Endometrial microvascular endothelial cells (primary cell): ENCODE measurements around the gene KNCN. TPM values are rescaled to one million over a fixed set of nuclear protein-coding genes. Genes with fewer than 3 reads are reported as not detected.

Experiments used
- in situ Hi-C: cut with HindIII; loops from 2 replicates; pipeline ENCODE4 v1.10.0; 2017; ENCODE audit warnings: low sequenced_read_pairs, low pct_unique_long_range_greater_than_20kb; ENCODE audit errors: inconsistent ontology term
- total RNA-seq: library from RNA; depleted of rRNA; stranded (reverse); fragments of >200 nt; gene quantifications from one replicate; pipeline ENCODE4 v1.2.3, GENCODE V29; 2015; ENCODE audit errors: inconsistent ontology term

The KNCN gene
- total RNA-seq, 1 donor from 2014 or later, result not detected

DNA sequence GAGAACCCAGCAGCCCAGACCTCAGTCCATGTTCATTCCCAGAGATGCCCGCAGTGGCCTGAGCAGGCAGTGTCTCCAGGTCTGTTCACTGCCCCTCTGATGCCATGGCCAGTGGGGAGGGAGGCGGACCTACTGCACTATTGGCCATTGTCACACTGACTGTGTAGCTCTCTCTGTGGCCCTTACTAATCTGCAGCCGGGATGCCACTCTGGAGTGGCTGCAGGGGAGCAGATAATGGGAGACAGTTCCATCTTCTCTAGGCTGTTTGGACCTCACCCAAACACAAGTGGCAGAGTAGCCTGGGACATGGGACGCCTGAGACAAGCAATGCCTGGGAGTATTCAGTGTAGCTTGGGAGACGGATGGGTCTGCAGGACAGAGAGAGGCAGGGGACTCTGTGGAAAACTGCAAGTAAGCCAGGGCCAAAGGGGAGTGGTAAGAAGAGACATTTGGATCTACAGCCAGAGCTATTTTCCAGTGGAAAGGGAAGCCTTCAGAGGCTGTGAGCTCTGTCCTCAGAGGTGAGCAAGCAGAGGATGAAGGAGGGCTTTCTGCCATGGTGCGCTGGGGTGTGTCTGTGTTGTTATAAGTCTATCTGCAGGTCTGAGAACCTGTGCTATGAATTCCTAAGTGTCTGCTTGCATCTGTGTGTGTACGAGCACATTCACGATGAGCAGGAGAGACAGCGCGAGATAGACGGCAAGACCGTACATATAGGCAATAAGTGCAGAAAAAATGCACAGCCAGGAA is 35.1 kb downstream of the KNCN start:
- in situ Hi-C loops, result no loop called here

DNA sequence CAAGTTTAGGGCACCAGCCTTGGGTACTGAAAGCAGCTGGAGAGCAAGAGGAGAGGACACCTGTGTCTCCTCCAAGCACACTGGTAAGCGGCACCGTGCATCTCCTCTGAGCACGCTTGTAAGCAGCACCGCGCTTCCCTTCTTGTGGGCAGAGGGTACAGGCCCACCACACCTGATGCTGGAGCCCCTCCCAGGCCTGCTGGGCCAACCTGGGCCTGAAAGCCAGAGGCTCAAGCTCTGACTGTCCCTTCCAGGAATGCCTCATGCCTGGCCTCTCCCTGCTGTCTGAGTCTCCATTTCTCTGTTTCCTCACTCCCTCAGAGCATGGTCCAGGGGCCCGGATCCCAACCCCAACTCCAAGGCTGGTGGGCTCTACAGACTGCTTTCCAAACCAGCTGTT is 35.9 kb downstream of the KNCN start:
- in situ Hi-C loops, result no loop called here

DNA sequence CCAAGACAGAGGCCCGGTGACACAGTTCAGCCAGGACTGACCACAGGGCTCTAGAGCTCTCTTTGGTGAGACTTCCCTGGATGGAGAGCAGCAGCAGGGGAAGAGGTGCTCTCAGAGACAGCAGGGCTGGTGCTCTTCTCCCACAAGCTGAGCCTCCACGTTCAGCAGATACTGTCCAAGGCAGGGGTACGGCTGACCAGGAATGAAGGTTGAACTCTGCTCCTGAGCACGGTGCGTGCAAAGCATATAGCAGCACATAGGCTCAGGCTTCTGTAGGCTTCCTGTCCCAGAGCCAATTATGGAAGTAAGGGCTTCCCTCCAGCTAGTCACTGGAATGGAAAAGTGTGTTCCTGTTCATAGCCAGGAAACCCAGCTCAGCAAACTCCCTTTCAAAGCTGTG is 37.9 kb downstream of the KNCN start:
- in situ Hi-C loops, result no loop called here

DNA sequence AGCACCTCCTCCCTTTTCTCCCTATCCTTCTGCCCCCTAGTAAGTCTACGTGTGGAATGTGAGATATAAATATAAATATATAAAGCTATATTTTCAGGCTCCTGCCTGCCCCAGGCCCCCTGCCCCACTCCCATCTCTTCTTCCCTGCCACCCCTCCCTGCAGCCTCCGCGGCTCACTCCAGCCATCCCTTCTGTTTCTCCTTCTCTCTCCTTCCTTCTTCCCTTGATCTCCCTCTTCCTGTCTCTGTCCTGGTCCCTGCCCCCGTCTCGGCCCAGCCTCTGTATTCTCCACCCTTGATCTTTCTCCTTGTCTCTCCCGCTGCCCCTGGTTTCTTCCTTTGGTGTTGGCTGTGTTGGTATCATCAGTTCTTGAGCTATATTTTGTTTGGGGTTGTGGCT is 38.7 kb downstream of the KNCN start:
- in situ Hi-C loops, result no loop called here

DNA sequence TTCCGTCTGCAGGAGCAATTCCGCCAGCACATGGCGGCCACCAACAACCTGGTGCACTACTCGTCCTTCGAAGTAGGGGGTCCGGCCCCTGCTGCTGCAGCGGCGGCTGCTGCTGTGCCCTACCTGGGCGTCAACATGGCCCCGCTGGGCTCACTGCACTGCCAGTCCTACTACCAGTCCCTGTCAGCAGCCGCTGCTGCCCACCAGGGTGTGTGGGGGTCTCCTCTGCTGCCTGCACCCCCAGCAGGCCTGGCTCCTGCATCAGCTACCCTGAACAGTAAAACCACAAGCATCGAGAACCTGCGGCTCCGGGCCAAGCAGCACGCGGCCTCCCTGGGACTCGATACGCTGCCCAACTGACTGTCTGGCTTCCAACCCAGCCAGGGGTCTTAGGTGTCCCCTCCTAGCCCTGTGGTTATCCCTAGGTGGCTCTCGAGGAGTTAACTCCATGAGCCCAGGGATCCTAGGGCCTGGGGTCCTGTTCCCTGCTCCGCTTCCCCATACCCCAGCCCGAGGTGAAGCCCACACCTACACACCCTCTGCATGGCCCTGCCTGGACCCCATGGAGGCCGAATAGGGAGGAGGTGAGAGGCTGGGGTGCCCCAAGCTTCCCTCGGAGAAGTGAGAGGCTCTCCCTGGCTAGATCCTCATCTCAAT is 39.2 kb downstream of the KNCN start:
- in situ Hi-C loops, result no loop called here

DNA sequence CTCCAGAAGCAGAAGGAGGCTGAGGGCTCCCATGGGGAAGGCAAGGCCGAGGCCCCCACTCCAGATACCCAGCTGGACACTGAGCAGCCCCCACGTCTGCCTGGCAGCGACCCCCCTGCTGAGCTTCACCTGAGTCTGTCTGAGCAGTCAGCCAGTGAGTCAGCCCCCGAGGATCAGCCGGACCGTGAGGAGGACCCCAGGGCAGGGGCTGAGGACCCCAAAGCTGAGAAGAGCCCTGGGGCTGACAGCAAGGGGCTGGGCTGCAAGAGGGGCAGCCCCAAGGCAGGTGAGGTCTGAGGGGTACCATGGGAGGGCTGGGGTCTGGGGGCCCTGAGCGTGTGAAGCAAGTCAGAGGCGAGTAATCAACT is 40.5 kb downstream of the KNCN start:
- in situ Hi-C loops, result no loop called here

DNA sequence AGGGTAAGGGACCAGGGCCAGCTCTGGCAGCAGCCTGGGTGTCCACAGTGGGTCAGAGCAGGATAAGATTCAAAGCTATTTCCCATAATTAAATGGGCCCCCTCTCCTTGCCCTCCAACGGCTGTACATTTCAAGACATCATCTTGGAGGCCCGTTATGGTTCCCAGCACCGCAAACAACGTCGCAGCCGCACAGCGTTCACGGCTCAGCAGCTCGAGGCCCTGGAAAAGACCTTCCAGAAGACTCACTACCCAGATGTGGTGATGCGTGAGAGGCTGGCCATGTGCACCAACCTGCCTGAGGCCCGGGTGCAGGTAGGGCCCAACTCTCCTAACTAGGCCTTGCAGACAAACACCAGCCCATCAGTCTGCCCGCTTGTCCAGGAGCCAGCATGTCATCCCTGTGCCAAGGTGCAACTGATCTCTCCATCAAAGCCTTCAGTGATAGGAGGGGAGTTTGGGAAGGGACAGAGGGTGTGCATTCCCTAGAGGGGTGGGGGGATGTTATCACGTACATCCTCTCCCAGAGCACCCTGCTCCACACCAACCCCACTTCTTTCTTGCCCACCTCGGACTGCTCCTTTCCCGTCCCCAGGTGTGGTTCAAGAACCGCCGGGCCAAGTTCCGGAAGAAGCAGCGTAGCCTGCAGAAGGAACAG is 41.0 kb downstream of the KNCN start:
- in situ Hi-C loops, result no loop called here

DNA sequence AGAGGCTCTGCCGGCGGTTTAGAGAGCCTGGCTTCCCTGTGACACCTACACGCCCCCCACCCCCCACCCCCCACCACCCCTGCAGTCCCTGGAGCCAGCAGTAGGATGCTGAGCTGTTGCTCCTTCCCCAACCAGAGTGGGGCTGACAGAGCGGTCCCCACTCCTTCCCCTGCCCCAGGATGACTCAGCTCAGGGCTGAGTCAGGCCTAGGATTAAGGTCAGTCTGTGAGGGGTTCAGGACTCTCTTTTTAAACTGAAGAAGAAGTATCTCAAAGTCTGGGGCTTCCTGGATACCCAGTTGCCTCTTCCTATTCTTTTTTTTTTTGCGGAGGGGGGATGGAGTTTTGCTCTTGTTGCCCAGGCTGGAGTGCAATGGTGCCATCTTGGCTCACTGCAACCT is 42.7 kb downstream of the KNCN start:
- in situ Hi-C loops, result no loop called here

DNA sequence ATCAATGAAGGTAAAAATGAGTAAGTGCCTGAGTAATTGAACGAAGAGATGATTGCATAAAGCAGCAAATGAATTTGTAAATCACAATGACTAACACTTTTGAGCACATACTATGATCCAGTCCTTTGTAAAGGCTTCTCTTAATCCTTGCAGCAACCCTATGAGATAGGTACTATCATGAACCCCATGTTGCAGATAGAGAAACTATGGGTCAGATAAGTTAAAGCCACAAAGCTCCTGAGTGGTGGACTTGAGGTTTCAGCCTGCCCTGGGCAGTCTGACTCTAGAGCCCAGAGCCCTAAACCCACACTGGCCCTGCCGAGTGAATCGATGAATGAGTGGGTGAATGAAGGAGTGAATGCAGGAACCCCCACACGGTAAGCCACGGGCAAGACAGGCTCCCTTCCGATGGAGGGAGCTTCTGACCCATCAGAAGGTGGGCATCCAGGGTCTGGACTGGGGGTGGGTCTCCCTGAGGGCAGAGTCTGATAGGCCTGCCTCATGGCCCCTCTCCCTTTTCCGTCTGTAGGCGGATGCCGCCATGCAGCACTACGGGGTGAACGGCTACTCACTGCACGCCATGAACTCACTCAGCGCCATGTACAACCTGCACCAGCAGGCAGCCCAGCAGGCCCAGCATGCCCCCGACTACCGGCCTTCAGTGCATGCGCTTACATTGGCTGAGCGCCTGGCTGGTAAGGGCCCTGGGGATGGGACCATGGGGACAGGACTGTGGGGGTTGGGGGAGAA is 44.8 kb downstream of the KNCN start:
- in situ Hi-C loops, result no loop called here

DNA sequence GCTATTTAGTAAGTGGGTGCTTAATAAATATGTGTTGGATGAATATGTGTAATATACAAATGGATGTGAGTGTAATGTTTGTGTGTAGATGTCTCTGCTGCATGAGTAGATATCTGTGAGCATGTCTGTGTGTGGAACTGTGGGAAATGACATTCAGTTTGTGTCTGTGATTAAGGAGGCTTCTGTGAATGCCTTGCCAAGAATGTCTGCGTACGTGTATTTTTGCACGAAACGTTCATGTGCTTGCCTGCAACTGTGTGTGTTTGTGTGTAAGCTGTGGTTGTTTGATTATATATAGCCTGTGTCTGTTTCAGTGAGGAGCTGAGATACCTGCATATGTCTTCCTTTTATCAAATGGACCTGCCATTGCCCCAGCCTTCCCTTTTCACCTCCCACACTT is 48.0 kb downstream of the KNCN start:
- in situ Hi-C loops, result no loop called here

DNA sequence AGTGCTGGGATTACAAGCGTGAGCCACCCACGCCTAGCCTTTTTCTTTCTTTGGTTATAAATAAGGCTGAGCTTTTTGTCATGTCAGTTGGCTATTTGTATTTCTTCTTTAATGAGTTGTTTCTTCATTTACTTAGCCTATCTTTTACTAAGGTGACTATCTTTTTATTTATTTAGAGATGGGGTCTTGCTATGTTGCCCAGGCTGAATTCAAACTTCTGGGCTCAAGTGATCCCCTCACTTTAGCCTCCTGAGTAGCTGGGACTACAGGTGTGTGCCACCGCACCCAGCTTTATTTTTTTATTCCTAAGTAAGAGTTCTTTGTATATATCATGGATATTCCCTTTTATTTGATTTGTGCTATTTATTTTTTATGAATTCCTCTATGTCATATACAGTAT is 49.9 kb downstream of the KNCN start:
- in situ Hi-C loops, result no loop called here

DNA sequence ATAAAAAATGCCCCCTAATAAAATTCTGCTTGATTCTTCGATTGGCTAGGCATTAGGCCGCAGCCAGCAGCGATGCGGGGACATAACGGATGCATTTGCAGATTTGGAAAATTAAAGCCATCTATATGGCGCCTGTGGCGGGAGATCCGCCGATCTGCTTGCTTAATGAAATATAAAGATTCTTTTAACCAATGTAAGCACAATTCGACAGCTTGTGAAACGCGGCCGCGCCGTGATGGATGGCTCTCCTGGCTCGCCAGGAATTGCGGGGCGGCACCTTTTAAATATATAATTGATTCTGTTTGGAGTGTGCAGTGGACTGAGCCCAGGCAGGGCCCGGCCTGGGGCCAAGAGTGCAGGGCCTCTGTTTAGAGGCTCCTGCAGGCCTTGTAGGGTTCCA is 53.8 kb downstream of the KNCN start:
- in situ Hi-C loops, result no loop called here

DNA sequence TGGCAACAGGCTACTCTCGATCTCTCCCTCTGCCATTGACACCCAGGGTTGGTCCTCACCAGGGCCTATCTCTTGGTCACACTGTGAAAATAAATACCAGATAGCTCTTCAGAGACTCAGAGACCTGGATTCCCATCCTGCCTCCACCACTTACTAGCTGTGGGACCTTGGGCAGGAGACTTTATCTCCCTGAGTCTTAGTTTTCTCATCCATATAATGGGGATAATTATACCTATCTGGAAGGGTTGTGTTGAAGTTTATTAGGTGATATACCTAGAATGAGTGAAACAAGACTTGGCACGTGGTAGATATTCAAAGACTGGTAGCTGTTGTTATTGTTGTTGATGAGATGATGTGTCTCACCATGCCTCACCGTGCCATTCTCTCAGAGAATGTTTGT is 54.4 kb downstream of the KNCN start:
- in situ Hi-C loops, result no loop called here

DNA sequence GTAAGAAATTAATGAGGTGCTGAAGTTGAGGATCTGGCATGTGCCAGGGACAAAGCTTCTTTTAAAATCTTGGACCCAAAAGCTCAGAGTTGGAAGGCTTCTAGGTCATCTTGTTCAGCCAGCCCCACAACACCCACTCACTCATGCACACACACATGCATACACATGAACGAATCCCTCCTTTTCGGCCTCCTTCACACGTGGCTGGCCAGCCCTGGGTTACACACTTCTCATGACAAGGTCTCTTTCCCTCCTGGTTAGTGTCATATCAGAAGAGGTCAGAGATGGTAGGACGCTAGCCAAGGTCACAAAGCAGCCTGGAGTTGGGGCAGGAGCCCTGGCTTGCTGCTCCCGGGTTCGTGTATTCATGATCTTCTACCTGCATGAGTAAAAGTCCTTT is 54.9 kb downstream of the KNCN start:
- in situ Hi-C loops, result no loop called here

DNA sequence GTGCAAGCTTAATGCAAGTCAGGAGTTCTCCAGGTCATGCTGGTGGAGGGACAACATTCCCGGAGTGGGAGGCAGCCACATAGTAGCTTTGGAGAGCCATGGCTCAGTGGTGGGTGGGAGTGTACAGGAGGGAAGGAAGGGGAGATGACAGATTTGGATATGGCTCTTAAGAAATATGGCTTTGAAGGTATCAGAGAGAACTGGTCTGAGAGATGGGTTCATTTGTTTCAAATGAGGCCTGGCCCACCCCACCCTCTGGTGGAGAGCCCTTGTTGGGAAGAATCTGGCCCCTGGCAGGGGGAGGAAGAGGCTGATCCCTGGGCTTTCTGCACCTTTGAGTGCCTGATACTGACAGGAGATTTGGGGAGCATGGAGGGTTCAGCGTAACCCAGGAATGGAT is 55.7 kb downstream of the KNCN start:
- in situ Hi-C loops, result no loop called here

Other genes with a start within 250 kb of the KNCN start
- gene LRRC41, start 248.0 kb downstream of the KNCN start, total RNA-seq, result 106 TPM
- gene UQCRH, start 247.9 kb downstream of the KNCN start, total RNA-seq, result 478 TPM
- gene NSUN4, start 210.8 kb downstream of the KNCN start, total RNA-seq, result 19.7 TPM
- gene FAAH, start 157.3 kb downstream of the KNCN start, total RNA-seq, result not detected
- gene DMBX1, start 61.8 kb downstream of the KNCN start, total RNA-seq, result not detected
- gene MKNK1, start 52.6 kb upstream of the KNCN start, total RNA-seq, result 21.0 TPM
- gene MOB3C, start 65.2 kb upstream of the KNCN start, total RNA-seq, result 3.3 TPM
- gene ATPAF1, start 116.7 kb upstream of the KNCN start, total RNA-seq, result 64.8 TPM
- gene TEX38, start 120.2 kb upstream of the KNCN start, total RNA-seq, result not detected
- 46.5 TPM for gene EFCAB14, start 167.5 kb upstream of the KNCN start, total RNA-seq
- not detected for gene CYP4B1, start 247.4 kb upstream of the KNCN start, total RNA-seq